GM19328 (cell line): Measurements from ENCODE around the gene ADAMTS14.
"Not testable (repeated sequence)": the region's sequence is repeated elsewhere in the genome, so short reads cannot be mapped to it uniquely, and the experiment has no call there.

Experiments
- ATAC-seq: cut with Tn5 transposase; IDR thresholded peaks from one replicate; pipeline ENCODE4 v1.9.1; 2021; ENCODE audit warnings: mild to moderate bottlenecking, moderate library complexity; ENCODE audit not compliant: unreplicated experiment

The ADAMTS14 gene

GRCh38 chr10:70652761-70653657, 19.3 kb upstream of the ADAMTS14 start:
- ATAC-seq = no peak

- ATAC-seq = no peak
These were observed 17.0 kb upstream of the ADAMTS14 start for GRCh38 chr10:70655316-70655715.

- no peak for ATAC-seq
These were observed 15.8 kb upstream of the ADAMTS14 start for GRCh38 chr10:70656489-70656888.

GRCh38 chr10:70657041-70657440, 15.3 kb upstream of the ADAMTS14 start:
- ATAC-seq = no peak

- ATAC-seq = no peak
These were observed 13.6 kb upstream of the ADAMTS14 start for GRCh38 chr10:70658582-70659136.

GRCh38 chr10:70659306-70659705, 13.0 kb upstream of the ADAMTS14 start:
- ATAC-seq = no peak

GRCh38 chr10:70660722-70661121, 11.6 kb upstream of the ADAMTS14 start:
- no peak for ATAC-seq

GRCh38 chr10:70661623-70662361, 10.5 kb upstream of the ADAMTS14 start:
- ATAC-seq = no peak

- ATAC-seq = no peak
These were observed 9.7 kb upstream of the ADAMTS14 start for GRCh38 chr10:70662362-70663220.

GRCh38 chr10:70663458-70664409, 8.6 kb upstream of the ADAMTS14 start:
- not testable (repeated sequence) for ATAC-seq

GRCh38 chr10:70664702-70665195, 7.6 kb upstream of the ADAMTS14 start:
- no peak for ATAC-seq

- no peak for ATAC-seq
These were observed 5.1 kb upstream of the ADAMTS14 start for GRCh38 chr10:70666960-70667798.

GRCh38 chr10:70667818-70668217, 4.5 kb upstream of the ADAMTS14 start:
- ATAC-seq = not testable (repeated sequence)

GRCh38 chr10:70668454-70668970, 3.8 kb upstream of the ADAMTS14 start:
- no peak for ATAC-seq

GRCh38 chr10:70669015-70669414, 3.3 kb upstream of the ADAMTS14 start:
- no peak for ATAC-seq

- no peak for ATAC-seq
These were observed 2.5 kb upstream of the ADAMTS14 start for GRCh38 chr10:70669732-70670317.

GRCh38 chr10:70671619-70672164, 614 bp upstream of the ADAMTS14 start:
- no peak for ATAC-seq
